Right atrium auricular region (tissue), 2 donors: Measurements from ENCODE around the gene KRT5. TPM values are rescaled to one million over a fixed set of nuclear protein-coding genes. Genes with fewer than 3 reads are reported as not detected.
A peak's percentile ranks its signal among the peaks of the same experiment; 100 is the strongest.

Experiments used
- DNase-seq: peaks from one replicate; pipeline ENCODE4 v3.0.0-alpha.2; 2019; ENCODE audit warnings: low spot score
- H3K27ac ChIP-seq, 2 donors: fragments of 200-600 bp; sonication (generic); 1 replicate in 1 of 2; 2 replicates in 1 of 2; pipeline ENCODE4 v1.5.1; 2016 to 2019
- H3K27me3 ChIP-seq, 2 donors: fragments of 200-600 bp; sonication (generic); one replicate each; pipeline versions ENCODE4 v1.5.1 to v1.6.0; 2017 to 2019
- H3K36me3 ChIP-seq: fragments of 200-600 bp; sonication (generic); one replicate; pipeline ENCODE4 v1.5.1; 2016
- H3K4me1 ChIP-seq, 2 donors: fragments of 200-600 bp; sonication (generic); one replicate each; pipeline versions ENCODE4 v1.5.1 to v1.6.0; 2017 to 2019
- H3K4me3 ChIP-seq, 2 donors: fragments of 200-600 bp; sonication (generic); 1 replicate in 1 of 2; 2 replicates in 1 of 2; pipeline ENCODE4 v1.5.1; 2017 to 2019; ENCODE audit warnings: mild to moderate bottlenecking in 1 of 2, moderate library complexity in 1 of 2
- H3K9me3 ChIP-seq, 2 donors: fragments of 200-600 bp; sonication (generic); one replicate each; pipeline ENCODE4 v1.5.1; 2019
- CTCF ChIP-seq, 2 donors: fragments of 200-600 bp; sonication (generic); IDR thresholded peaks; one replicate each; pipeline ENCODE4 v1.5.1; 2019; ENCODE audit warnings: antibody characterized with exemption in 2 of 2
- total RNA-seq, 2 donors: library from RNA; depleted of rRNA; stranded (reverse); fragments of >200 nt; gene quantifications; one replicate each; pipeline ENCODE4 v1.1.0, GENCODE V29; 2016

The KRT5 gene
- total RNA-seq, result 10 to 100 TPM in 1 of 2 donors, 1 to 10 TPM in 1; 1.4 to 12.1 TPM

DNA sequence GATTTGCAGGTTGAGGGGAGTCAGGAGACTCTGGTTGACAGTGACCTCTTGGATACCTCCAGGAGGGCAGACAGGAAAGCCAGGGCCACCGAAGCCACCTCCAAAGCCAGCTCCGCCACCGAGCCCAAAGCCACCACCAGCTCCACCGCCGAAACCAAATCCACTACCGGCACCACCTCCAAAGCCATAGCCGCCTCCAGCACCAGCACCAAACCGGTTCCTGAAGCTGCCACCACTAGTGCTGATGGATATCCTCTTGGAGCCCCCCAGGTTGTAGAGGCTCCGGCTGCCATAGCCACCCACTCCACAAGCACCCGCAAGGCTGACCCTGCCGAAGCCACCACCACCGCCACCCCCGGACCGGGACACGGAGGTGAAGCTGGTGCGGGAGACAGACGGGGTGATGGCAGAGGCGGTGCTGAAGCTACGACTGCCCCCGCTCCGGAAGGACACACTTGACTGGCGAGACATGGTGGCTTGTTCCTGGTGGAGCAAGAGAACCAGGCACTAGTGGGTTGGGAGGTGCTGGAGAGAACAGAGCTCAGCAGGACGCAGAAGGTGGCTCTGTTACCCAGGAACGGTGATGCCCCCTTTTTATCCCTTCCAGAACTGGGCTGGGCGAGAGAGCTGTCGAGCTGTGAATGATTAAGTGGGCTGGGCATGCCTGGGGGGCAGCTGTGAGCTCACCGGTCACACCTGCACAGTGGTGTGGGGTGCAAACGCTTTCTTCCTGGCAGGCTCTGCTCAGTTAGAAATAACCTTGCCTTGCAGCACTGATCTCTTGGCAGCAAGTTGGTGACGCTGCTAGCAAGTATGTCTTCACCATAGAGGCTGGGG, at the start of gene KRT5:
Gene KRT5, minus strand, starts transcription at position 569 of the 837 bp plus-strand sequence. Its CDS starts 98 bp downstream, at position 471.
- DNase-seq, result peak; percentile 44
- no peaks in the 10 kb centered on the region for H3K27me3 ChIP-seq
- H3K4me1 ChIP-seq, result no peaks in the 10 kb centered on the region
- no peak within 1 kb of the TSS for H3K4me3 ChIP-seq
- TF ChIP-seq CTCF (IDR thresholded peaks at IDR 0.05), result no peak
- H3K27ac ChIP-seq, result no peak within 1 kb of the TSS
- no peaks in the 10 kb centered on the region for H3K9me3 ChIP-seq
- no peaks in the 10 kb centered on the region for H3K36me3 ChIP-seq

DNA sequence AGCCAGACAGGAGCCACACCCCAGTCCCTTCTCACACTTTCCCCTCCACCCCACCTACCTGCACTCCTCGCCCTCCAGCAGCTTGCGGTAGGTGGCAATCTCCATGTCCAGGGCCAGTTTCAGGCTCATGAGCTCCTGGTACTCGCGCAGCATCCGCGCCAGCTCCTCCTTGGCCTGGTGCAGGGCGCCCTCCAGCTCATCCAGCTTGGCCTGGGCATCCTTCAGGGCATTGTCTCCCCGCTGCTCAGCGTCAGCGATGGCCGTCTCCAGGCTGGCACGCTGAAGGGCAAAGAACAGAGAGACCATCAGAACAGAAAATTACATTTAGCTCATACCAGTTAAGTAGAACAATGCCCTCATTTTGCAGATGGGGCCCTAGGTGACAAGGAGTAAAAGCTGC, 47.9 kb upstream of the KRT5 start:
- Histone ChIP-seq H3K27ac (no peak overlapping the region), H3K4me1 (peaks cover 0 to 20% of the 10 kb centered on the region in 2 donors), H3K27me3 (no peaks in the 10 kb centered on the region), H3K4me3 (no peak overlapping the region), H3K36me3 (no peaks in the 10 kb centered on the region), H3K9me3 (no peaks in the 10 kb centered on the region)
- TF ChIP-seq CTCF (IDR thresholded peaks at IDR 0.05), result no peak
- DNase-seq, result no peak

GRCh38 chr12:52566847-52567291, 46.7 kb upstream of the KRT5 start:
- Histone ChIP-seq H3K27ac (peak overlapping the region in 1 of 2 donors; percentile 16), H3K4me3 (no peak overlapping the region), H3K9me3 (no peaks in the 10 kb centered on the region), H3K27me3 (no peaks in the 10 kb centered on the region), H3K36me3 (no peaks in the 10 kb centered on the region), H3K4me1 (peaks cover 0 to 20% of the 10 kb centered on the region in 2 donors)
- no peak for TF ChIP-seq CTCF (IDR thresholded peaks at IDR 0.05)
- no peak for DNase-seq

DNA sequence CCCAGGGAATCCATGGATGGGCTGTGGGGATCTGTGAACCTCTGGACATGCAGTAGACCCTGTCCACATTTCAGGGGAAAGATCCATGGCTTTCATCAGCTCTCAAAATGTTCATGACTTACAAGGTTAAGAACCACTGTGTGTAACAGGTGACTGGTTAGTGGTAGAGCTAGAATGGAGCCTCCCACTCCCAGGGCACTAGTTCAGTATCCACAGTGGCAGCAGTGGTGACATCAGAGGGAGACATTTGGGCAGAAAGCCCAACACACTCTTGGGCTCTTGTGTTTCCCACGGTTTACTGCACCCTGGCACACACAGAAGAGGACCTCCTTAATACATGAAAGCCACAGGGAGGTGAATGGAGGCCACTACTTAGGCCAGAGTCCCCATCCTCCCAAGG, 44.4 kb upstream of the KRT5 start:
- peaks cover 0 to 20% of the 10 kb centered on the region in 2 donors for H3K4me1 ChIP-seq
- no peak for TF ChIP-seq CTCF (IDR thresholded peaks at IDR 0.05)
- H3K9me3 ChIP-seq, result no peaks in the 10 kb centered on the region
- H3K4me3 ChIP-seq, result no peak overlapping the region
- H3K36me3 ChIP-seq, result no peaks in the 10 kb centered on the region
- no peak overlapping the region for H3K27ac ChIP-seq
- no peak for DNase-seq
- H3K27me3 ChIP-seq, result no peaks in the 10 kb centered on the region

DNA sequence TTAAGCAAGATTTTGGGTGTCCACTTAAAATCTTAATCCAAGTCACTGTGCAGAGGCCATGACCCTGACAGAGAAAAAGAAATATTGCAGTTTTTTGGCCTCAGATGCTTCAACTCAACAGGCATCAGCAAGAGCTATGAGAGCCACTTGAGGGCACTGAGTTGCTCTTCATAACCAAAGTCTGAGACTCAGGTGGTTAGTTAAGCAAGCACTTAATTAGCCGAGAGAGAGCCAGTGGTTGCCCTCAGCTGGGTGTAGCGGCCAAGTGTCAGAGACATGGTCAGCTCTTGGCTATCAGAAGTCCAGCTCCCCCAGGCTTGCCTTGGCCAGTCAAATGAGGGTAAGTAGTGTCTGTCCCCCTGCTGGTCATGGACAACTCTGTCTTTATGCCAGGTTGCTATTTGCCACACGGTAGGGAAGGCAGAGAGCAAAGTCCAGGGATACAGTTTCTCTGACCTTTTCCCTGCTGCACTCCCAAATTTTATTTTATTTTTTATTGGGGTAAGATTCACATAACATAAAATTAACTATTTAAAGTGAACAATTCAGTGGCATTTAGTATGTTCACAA, 41.8 kb upstream of the KRT5 start:
- H3K9me3 ChIP-seq, result no peaks in the 10 kb centered on the region
- no peak overlapping the region for H3K4me3 ChIP-seq
- TF ChIP-seq CTCF (IDR thresholded peaks at IDR 0.05), result no peak
- H3K27me3 ChIP-seq, result no peaks in the 10 kb centered on the region
- no peak for DNase-seq
- peaks cover 0 to 11% of the 10 kb centered on the region in 2 donors for H3K4me1 ChIP-seq
- H3K27ac ChIP-seq, result no peak overlapping the region
- no peaks in the 10 kb centered on the region for H3K36me3 ChIP-seq
